ENCODE data around the gene LRMDA. TPM values are rescaled to one million over a fixed set of nuclear protein-coding genes. Genes with fewer than 3 reads are reported as not detected.
A peak's percentile ranks its signal among the peaks of the same experiment; 100 is the strongest.

LRMDA gene
- total and polyA plus RNA-seq, 2 of the 13 experiments (the other 11 are each of a cell fraction or from before 2014, with no cell fraction given), result 13.4 to 22.0 TPM

GRCh38 chr10:75733135-75733890 is 301.9 kb downstream of the LRMDA start (continued):
- TF ChIP-seq ZNF512B (CRISPR knock-in tag; IDR thresholded peaks at IDR 0.05; ENCODE audit: borderline replicate concordance) (no peak), HMGXB4 (CRISPR knock-in tag; IDR thresholded peaks at IDR 0.05; ENCODE audit: borderline replicate concordance in 1 of 2, low read depth in 1 of 2) (0 out of 4 replicates have a peak, but pooled peaks have one; percentile 21 to 28), MAF1 (CRISPR knock-in tag; IDR thresholded peaks at IDR 0.05; ENCODE audit: borderline replicate concordance) (no peak), ZNF772 (CRISPR knock-in tag; IDR thresholded peaks at IDR 0.05) (0 out of 2 replicates have a peak, but pooled peaks have one; percentile 26), ONECUT2 (CRISPR knock-in tag; IDR thresholded peaks at IDR 0.05) (peak; percentile 68; the same call in 1 of the 2 replicates), XBP1 (CRISPR knock-in tag; IDR thresholded peaks at IDR 0.05) (no peak), ZBTB7A (CRISPR knock-in tag; IDR thresholded peaks at IDR 0.05) (no peak), PHB2 (IDR thresholded peaks at IDR 0.05; ENCODE audit: partially characterized antibody) (no peak), MZF1 (CRISPR knock-in tag; IDR thresholded peaks at IDR 0.05; ENCODE audit: borderline replicate concordance) (no peak), FIP1L1 (IDR thresholded peaks at IDR 0.05; ENCODE audit: borderline replicate concordance, insufficient read depth, low read depth, low read length) (no peak), ETV5 (CRISPR knock-in tag; IDR thresholded peaks at IDR 0.05; ENCODE audit: borderline replicate concordance) (peak; percentile 74; the same call in 1 of the 2 replicates), HOXA7 (CRISPR knock-in tag; IDR thresholded peaks at IDR 0.05) (no peak), DNMT3B (CRISPR knock-in tag; conservative IDR thresholded peaks at IDR 0.05) (0 out of 2 replicates have a peak, but pooled peaks have one; percentile 71), SUZ12 (IDR thresholded peaks at IDR 0.05; ENCODE audit: low read depth, low read length) (no peak), ZNF766 (CRISPR knock-in tag; IDR thresholded peaks at IDR 0.05; ENCODE audit: borderline replicate concordance) (no peak; the same call in 1 of the 2 replicates), NR2F6 (IDR thresholded peaks at IDR 0.05) (peak; percentile 96), NR2F6 (CRISPR knock-in tag; IDR thresholded peaks at IDR 0.05) (peak; percentile 95), JUNB (CRISPR knock-in tag; IDR thresholded peaks at IDR 0.05; ENCODE audit: borderline replicate concordance) (peak; percentile 63; the same call in 1 of the 2 replicates), ZNF672 (CRISPR knock-in tag; IDR thresholded peaks at IDR 0.05) (no peak), ZNF18 (CRISPR knock-in tag; IDR thresholded peaks at IDR 0.05; ENCODE audit: insufficient replicate concordance) (peak; percentile 52), ZNF33A (CRISPR knock-in tag; IDR thresholded peaks at IDR 0.05; ENCODE audit: borderline replicate concordance) (no peak), ZNF225 (CRISPR knock-in tag; IDR thresholded peaks at IDR 0.05) (no peak)

Measured in HepG2 (cell line).